ENCODE data around the gene CACNA2D1.
"Not testable (repeated sequence)": the region's sequence is repeated elsewhere in the genome, so short reads cannot be mapped to it uniquely, and the experiment has no call there.

The CACNA2D1 gene

DNA sequence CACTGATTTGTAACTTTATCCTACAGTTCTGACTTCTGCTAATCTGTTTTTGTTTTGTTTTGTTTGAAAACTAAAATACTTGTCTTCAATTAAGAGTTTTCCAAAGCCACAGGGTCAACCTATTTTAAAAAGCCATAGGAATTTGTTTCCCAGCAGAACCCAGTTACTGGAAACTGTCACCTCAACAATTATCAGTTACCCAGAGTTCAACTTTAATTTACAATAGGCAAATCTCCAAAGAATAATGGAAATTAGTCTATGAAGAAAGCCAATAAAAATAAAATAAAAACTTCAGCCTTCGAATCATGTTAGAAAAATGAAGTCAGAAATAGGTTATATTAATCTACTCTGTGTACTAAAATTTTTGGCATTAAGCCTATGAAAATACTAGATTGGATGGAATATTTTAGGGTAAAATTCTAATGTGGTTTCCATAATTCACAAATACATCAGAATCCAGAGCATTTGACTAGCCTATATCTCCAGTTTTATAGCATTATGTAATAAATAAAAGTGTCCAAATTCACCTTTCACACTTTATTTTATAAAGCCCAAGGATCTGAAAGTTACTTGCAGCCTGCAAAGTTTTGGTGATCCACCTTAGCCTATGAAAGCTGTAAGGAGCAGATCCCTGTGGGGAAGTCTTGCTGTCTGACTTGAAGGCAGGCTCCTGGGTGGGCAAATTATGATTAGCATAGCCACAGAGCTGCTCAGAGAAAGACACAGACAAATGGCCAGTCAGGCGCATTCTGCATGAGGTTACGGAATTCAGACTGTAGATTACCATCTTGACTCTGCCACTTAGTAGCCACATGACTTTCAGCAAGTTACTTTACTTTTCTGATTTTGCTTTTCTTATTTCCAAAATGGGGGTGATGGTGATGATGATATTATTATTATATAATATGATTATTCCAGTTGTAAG is 423.8 kb downstream of the CACNA2D1 start:
- Histone ChIP-seq H3K4me3 (ENCODE audit: low read depth, low read length) (no peak overlapping the region), H3K9me3 (ENCODE audit: control insufficient read depth, low read length) (no peaks in the 10 kb centered on the region), H3K27me3 (ENCODE audit: control insufficient read depth, insufficient read depth, low read length) (no peaks in the 10 kb centered on the region), H3K36me3 (ENCODE audit: control insufficient read depth, insufficient read depth, low read length) (no peaks in the 10 kb centered on the region), H3K4me1 (no peaks in the 10 kb centered on the region), H3K79me2 (no peaks in the 10 kb centered on the region), H3K9ac (no peak overlapping the region), H3K27ac (no peak overlapping the region), H2AFZ (no peak overlapping the region), H3K4me2 (ENCODE audit: low read length) (no peak overlapping the region)
- TF ChIP-seq, protein P1, sequence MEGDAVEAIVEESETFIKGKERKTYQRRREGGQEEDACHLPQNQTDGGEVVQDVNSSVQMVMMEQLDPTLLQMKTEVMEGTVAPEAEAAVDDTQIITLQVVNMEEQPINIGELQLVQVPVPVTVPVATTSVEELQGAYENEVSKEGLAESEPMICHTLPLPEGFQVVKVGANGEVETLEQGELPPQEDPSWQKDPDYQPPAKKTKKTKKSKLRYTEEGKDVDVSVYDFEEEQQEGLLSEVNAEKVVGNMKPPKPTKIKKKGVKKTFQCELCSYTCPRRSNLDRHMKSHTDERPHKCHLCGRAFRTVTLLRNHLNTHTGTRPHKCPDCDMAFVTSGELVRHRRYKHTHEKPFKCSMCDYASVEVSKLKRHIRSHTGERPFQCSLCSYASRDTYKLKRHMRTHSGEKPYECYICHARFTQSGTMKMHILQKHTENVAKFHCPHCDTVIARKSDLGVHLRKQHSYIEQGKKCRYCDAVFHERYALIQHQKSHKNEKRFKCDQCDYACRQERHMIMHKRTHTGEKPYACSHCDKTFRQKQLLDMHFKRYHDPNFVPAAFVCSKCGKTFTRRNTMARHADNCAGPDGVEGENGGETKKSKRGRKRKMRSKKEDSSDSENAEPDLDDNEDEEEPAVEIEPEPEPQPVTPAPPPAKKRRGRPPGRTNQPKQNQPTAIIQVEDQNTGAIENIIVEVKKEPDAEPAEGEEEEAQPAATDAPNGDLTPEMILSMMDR (IDR thresholded peaks at IDR 0.05), result no peak

DNA sequence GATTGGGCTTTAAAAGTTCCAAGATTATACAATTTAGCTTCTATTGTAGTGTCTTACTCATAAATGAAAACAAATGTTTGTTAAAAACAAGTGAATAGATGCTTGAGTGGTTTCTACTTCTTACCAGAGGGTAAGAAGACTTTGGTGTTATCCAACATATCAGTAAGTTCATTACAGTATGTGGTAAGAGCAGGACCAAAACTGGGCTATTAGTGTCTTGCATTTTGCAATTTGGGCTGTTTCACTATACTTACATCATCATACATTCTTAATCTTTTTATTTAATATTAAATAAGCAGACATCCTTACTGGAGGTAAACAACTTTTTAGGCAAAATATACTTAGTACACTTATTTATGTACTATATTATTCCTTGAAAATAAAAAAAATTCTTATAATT is 425.4 kb downstream of the CACNA2D1 start:
- no peak overlapping the region for H2AFZ ChIP-seq
- H3K4me3 ChIP-seq (ENCODE audit: low read depth, low read length), result no peak overlapping the region
- H3K4me2 ChIP-seq (ENCODE audit: low read length), result no peak overlapping the region
- TF ChIP-seq, protein P1 (IDR thresholded peaks at IDR 0.05), result no peak
- no peaks in the 10 kb centered on the region for H3K9me3 ChIP-seq (ENCODE audit: control insufficient read depth, low read length)
- no peaks in the 10 kb centered on the region for H3K4me1 ChIP-seq
- H3K79me2 ChIP-seq, result no peaks in the 10 kb centered on the region
- H3K36me3 ChIP-seq (ENCODE audit: control insufficient read depth, insufficient read depth, low read length), result no peaks in the 10 kb centered on the region
- H3K27me3 ChIP-seq (ENCODE audit: control insufficient read depth, insufficient read depth, low read length), result no peaks in the 10 kb centered on the region
- no peak overlapping the region for H3K9ac ChIP-seq
- H3K27ac ChIP-seq, result no peak overlapping the region

DNA sequence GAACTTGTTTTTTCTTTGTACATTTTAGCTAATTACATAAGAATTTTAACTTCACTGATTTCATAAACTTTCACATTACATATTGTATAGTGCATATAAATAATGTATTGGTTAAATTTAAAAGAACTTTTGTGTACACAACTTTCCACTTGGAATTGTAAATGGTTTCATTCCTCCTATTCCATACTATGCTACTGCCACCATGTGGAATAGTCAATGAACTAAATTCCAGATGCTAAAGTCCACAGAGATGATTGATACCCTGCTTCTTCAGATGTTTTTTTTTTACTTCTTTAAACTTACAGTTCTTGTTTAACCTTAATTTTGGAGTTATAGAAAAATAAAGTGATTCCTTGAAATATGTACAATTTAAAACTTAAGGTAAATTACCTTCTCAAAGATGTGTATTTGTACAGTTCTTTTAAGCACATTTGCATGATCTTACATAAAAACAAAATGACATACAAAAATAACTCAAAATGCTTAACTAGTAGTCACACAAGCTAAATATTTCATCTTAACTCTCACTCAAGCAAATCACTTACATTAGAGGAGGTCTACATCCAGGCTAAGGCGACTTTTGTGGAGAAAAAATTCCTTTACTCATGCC is 426.1 kb downstream of the CACNA2D1 start:
- Histone ChIP-seq H2AFZ (no peak overlapping the region), H3K9ac (no peak overlapping the region), H3K4me1 (no peaks in the 10 kb centered on the region), H3K9me3 (ENCODE audit: control insufficient read depth, low read length) (no peaks in the 10 kb centered on the region), H3K4me3 (ENCODE audit: low read depth, low read length) (no peak overlapping the region), H3K27ac (no peak overlapping the region), H3K27me3 (ENCODE audit: control insufficient read depth, insufficient read depth, low read length) (no peaks in the 10 kb centered on the region), H3K36me3 (ENCODE audit: control insufficient read depth, insufficient read depth, low read length) (no peaks in the 10 kb centered on the region), H3K79me2 (no peaks in the 10 kb centered on the region), H3K4me2 (ENCODE audit: low read length) (no peak overlapping the region)
- TF ChIP-seq, protein P1 (IDR thresholded peaks at IDR 0.05), result peak; percentile 17

DNA sequence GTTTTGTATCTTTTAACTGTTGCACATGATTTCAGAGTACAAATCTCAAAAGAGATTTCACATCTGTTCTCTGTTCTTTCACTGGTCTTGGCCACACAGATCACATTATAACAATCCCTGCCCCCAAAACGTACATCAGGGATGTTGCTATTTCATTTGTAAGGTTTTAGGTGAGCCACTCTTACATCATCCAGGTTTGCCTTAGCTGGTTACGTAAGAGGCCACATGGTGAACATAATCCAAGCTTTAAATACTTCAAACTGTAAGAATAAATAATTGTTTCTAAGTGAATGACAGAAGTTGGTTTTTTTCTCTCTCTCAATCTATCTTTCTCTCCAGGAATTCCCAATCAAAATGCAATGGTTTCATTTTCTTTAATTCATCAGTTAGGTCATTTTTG is 427.8 kb downstream of the CACNA2D1 start:
- Histone ChIP-seq H3K36me3 (ENCODE audit: control insufficient read depth, insufficient read depth, low read length) (no peaks in the 10 kb centered on the region), H3K27me3 (ENCODE audit: control insufficient read depth, insufficient read depth, low read length) (no peaks in the 10 kb centered on the region), H3K79me2 (no peaks in the 10 kb centered on the region), H3K4me3 (ENCODE audit: low read depth, low read length) (no peak overlapping the region), H3K9me3 (ENCODE audit: control insufficient read depth, low read length) (no peaks in the 10 kb centered on the region), H3K27ac (no peak overlapping the region), H3K9ac (no peak overlapping the region), H3K4me1 (no peaks in the 10 kb centered on the region), H3K4me2 (ENCODE audit: low read length) (no peak overlapping the region), H2AFZ (no peak overlapping the region)
- TF ChIP-seq, protein P1 (IDR thresholded peaks at IDR 0.05), result no peak

DNA sequence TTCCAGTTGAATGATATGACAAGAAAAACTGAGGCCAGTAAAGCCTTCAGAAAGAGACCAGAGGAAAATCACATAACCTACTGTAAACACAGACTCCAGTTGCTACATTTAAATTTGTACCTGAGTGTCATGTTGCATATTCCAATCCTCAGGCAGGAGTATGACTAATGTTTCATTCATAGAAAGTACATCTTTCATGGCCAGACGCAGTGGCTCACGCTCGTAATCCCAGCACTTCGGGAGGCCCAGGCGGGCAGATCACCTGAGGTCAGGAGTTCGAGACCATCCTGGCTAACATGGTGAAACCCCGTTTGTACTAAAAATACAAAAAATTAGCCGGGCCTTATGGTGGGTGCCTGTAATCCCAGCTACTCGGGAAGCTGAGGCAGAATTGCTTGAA is 429.0 kb downstream of the CACNA2D1 start:
- not testable (repeated sequence) for H3K4me2 ChIP-seq (ENCODE audit: low read length); H3K9ac ChIP-seq; H3K4me3 ChIP-seq (ENCODE audit: low read depth, low read length); H3K79me2 ChIP-seq; H3K27me3 ChIP-seq (ENCODE audit: control insufficient read depth, insufficient read depth, low read length); H3K36me3 ChIP-seq (ENCODE audit: control insufficient read depth, insufficient read depth, low read length); H3K9me3 ChIP-seq (ENCODE audit: control insufficient read depth, low read length); H3K4me1 ChIP-seq; H3K27ac ChIP-seq; H2AFZ ChIP-seq

Measured in parathyroid adenoma (tissue), 2 donors.